NCI-H2107 (cell line): Measurements from ENCODE around the gene RNF25.

Experiments used
- DNase-seq: peaks from one replicate; lab custom pipeline; 2025; lab: John Stamatoyannopoulos, UW

The RNF25 gene

GRCh38 chr2:218671654-218672566 is at the start of gene RNF25, which contains the start of gene STK36:
Gene RNF25 (minus strand): TSS chr2:218672002. CDS start chr2:218671970, 32 bp downstream.
Gene STK36 (plus strand): TSS chr2:218672086. CDS start chr2:218672830, 744 bp downstream.
- peak; percentile 65 for DNase-seq

GRCh38 chr2:218721488-218721887 is 49.7 kb upstream of the RNF25 start:
- no peak for DNase-seq

GRCh38 chr2:218720048-218721041 is 48.5 kb upstream of the RNF25 start:
- no peak for DNase-seq

- no peak for DNase-seq
Measured at GRCh38 chr2:218719457-218719856, 47.7 kb upstream of the RNF25 start.

GRCh38 chr2:218718058-218718457 is 46.3 kb upstream of the RNF25 start:
- DNase-seq: no peak

GRCh38 chr2:218717262-218717661 is 45.5 kb upstream of the RNF25 start:
- no peak for DNase-seq

GRCh38 chr2:218716070-218716469 is 44.3 kb upstream of the RNF25 start:
- no peak for DNase-seq

- DNase-seq: no peak
Measured at GRCh38 chr2:218713922-218714321, 42.1 kb upstream of the RNF25 start.

GRCh38 chr2:218711550-218711929 is 39.7 kb upstream of the RNF25 start:
- no peak for DNase-seq

GRCh38 chr2:218710687-218711549 is 39.1 kb upstream of the RNF25 start, which contains the start of gene TTLL4:
Gene TTLL4 (plus strand): TSS chr2:218710835. CDS start chr2:218737677, 26,842 bp downstream.
- peak; percentile 89 for DNase-seq

GRCh38 chr2:218710334-218710686 is 38.5 kb upstream of the RNF25 start:
- no peak for DNase-seq

- DNase-seq: no peak
Measured at GRCh38 chr2:218709908-218710307, 38.1 kb upstream of the RNF25 start.

GRCh38 chr2:218708086-218708485 is 36.3 kb upstream of the RNF25 start:
- no peak for DNase-seq

GRCh38 chr2:218703341-218703740 is 31.5 kb upstream of the RNF25 start:
- DNase-seq: no peak

GRCh38 chr2:218701806-218702205 is 30.0 kb upstream of the RNF25 start:
- no peak for DNase-seq

GRCh38 chr2:218698885-218699284 is 27.1 kb upstream of the RNF25 start:
- DNase-seq: no peak

GRCh38 chr2:218694405-218695145 is 22.8 kb upstream of the RNF25 start:
- DNase-seq: no peak

GRCh38 chr2:218691234-218691633 is 19.4 kb upstream of the RNF25 start:
- no peak for DNase-seq

- peak; percentile 15 for DNase-seq
Measured at GRCh38 chr2:218687400-218688060, 15.7 kb upstream of the RNF25 start.

- DNase-seq: no peak
Measured at GRCh38 chr2:218680061-218680460, 8.3 kb upstream of the RNF25 start.
